Epithelial cell of prostate (primary cell): ENCODE measurements around the gene ATRX.
"Not testable (repeated sequence)": the region's sequence is repeated elsewhere in the genome, so short reads cannot be mapped to it uniquely, and the experiment has no call there.

Experiments used
- DNase-seq: peaks from one replicate; pipeline ENCODE4 v3.0.0-alpha.2; 2011; ENCODE audit warnings: low read depth, low spot score
- H3K27ac ChIP-seq: fragments of 450-650 bp; 2 replicates; pipeline ENCODE4 v1.5.1; 2017; ENCODE audit warnings: mild to moderate bottlenecking

Gene ATRX

GRCh38 chrX:77519765-77520164 is 266.3 kb downstream of the ATRX start:
- H3K27ac ChIP-seq, result no peak overlapping the region

GRCh38 chrX:77514177-77514576 is 271.8 kb downstream of the ATRX start:
- no peak for DNase-seq
- H3K27ac ChIP-seq, result no peak overlapping the region

More at GRCh38 chrX:77519765-77520164, 266.3 kb downstream of the ATRX start:
- DNase-seq, result no peak

DNA sequence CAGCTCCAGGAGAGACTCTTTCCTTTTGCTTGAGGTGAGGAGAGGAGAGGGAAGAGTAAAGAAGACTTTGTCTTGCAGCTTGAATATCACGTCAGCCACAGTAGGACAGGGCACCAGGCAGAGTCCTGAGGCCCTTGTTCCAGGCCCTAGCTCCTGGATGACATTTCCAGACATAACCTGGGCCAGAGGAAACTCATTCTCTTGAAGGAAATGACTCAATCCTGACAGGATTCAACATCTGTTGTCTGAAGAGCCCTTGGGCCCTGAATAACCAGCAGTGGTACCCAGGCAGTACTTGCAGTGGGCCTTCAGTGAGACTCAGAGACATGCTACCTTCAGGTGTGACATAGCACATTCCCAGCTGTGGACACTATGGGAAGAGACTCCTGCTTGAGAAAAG is 276.0 kb downstream of the ATRX start:
- H3K27ac ChIP-seq, result no peak overlapping the region
- no peak for DNase-seq

GRCh38 chrX:77505227-77505626 is 280.8 kb downstream of the ATRX start:
- no peak for DNase-seq
- no peak overlapping the region for H3K27ac ChIP-seq

- DNase-seq, result no peak
- H3K27ac ChIP-seq, result no peak overlapping the region
Measured at GRCh38 chrX:77502951-77503525, 283.0 kb downstream of the ATRX start.

- not testable (repeated sequence) for DNase-seq, H3K27ac ChIP-seq
Measured at GRCh38 chrX:77500164-77500563, 285.9 kb downstream of the ATRX start.

DNA sequence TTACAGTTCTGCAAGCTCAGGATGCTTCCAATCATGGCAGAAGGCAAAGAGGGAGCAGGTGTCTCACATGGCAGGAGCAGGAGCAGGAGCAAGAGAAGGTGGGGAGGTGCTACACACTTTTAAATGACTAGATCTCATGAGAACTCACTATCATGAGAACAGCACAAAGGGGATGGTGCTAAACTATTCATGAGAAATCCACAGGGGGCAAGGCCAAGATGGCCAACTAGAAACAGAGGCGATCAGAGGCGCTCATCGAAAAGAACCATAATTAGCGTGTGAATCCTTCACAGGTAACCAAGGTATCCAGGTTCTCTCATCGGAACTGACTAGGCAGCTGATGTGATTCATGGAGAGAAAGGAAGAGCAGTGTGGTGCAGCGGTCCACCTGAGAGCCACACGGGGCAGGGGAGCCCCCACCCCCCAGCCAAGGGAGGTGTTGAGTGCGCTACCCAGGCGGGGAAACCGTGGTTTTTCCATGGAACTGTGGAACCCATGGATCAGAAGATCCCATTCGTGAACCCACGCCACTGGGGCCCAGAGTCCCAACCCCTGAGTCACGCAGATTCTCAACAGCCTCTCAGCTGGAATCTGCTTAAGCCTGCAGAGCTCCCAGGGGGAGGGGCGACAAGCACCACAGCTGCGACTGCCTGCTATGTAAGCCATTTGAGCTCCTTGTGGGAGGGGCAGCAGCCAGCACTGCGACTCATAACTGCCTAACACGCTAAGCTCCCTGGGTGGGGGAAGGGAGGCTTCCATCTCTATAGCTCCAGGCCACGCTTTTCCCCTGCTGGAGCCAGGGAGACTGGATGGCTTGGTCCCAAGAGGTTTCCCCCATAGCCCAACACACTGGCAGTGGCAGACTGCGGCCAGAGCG is 292.1 kb downstream of the ATRX start:
- peak; percentile 5 for DNase-seq
- no peak overlapping the region for H3K27ac ChIP-seq

GRCh38 chrX:77484045-77484444 is 302.0 kb downstream of the ATRX start:
- DNase-seq, result no peak
- H3K27ac ChIP-seq, result no peak overlapping the region

- DNase-seq, result no peak
- H3K27ac ChIP-seq, result no peak overlapping the region
Measured at GRCh38 chrX:77455437-77455836, 330.6 kb downstream of the ATRX start.
